ENCODE measurements around the gene PTEN.

Gene PTEN

GRCh38 chr10:87920538-87920937 is 57.1 kb downstream of the PTEN start:
- no peak for DNase-seq (ENCODE audit: low spot score)

- no peak for DNase-seq (ENCODE audit: low spot score)
Observed at GRCh38 chr10:87921931-87922688, 58.7 kb downstream of the PTEN start.

GRCh38 chr10:87923233-87923632 is 59.8 kb downstream of the PTEN start:
- DNase-seq (ENCODE audit: low spot score): no peak

- DNase-seq (ENCODE audit: low spot score): peak; percentile 34
Observed at GRCh38 chr10:87925570-87925969, 62.1 kb downstream of the PTEN start.

GRCh38 chr10:87927091-87927490 is 63.7 kb downstream of the PTEN start:
- DNase-seq (ENCODE audit: low spot score): no peak

- DNase-seq (ENCODE audit: low spot score): no peak
Observed at GRCh38 chr10:87928996-87929395, 65.6 kb downstream of the PTEN start.

GRCh38 chr10:87930141-87930540 is 66.7 kb downstream of the PTEN start:
- DNase-seq (ENCODE audit: low spot score): no peak

- no peak for DNase-seq (ENCODE audit: low spot score)
Observed at GRCh38 chr10:87930934-87931835, 67.8 kb downstream of the PTEN start.

GRCh38 chr10:87931836-87932230 is 68.4 kb downstream of the PTEN start:
- no peak for DNase-seq (ENCODE audit: low spot score)

- no peak for DNase-seq (ENCODE audit: low spot score)
Observed at GRCh38 chr10:87935290-87936141, 72.1 kb downstream of the PTEN start.

- DNase-seq (ENCODE audit: low spot score): no peak
Observed at GRCh38 chr10:87940210-87940609, 76.8 kb downstream of the PTEN start.

GRCh38 chr10:87942884-87943527 is 79.6 kb downstream of the PTEN start:
- no peak for DNase-seq (ENCODE audit: low spot score)

- no peak for DNase-seq (ENCODE audit: low spot score)
Observed at GRCh38 chr10:87945984-87946383, 82.6 kb downstream of the PTEN start.

GRCh38 chr10:87952612-87953011 is 89.2 kb downstream of the PTEN start:
- no peak for DNase-seq (ENCODE audit: low spot score)

GRCh38 chr10:87956055-87956454 is 92.6 kb downstream of the PTEN start:
- no peak for DNase-seq (ENCODE audit: low spot score)

GRCh38 chr10:87957702-87958101 is 94.3 kb downstream of the PTEN start:
- no peak for DNase-seq (ENCODE audit: low spot score)

GRCh38 chr10:87960230-87960629 is 96.8 kb downstream of the PTEN start:
- no peak for DNase-seq (ENCODE audit: low spot score)

GRCh38 chr10:87961314-87961713 is 97.9 kb downstream of the PTEN start:
- DNase-seq (ENCODE audit: low spot score): no peak

GRCh38 chr10:87966459-87966858 is 103.0 kb downstream of the PTEN start:
- no peak for DNase-seq (ENCODE audit: low spot score)

- no peak for DNase-seq (ENCODE audit: low spot score)
Observed at GRCh38 chr10:87973635-87974034, 110.2 kb downstream of the PTEN start.

- no peak for DNase-seq (ENCODE audit: low spot score)
Observed at GRCh38 chr10:87974130-87974529, 110.7 kb downstream of the PTEN start.

GRCh38 chr10:87974769-87975168 is 111.3 kb downstream of the PTEN start:
- no peak for DNase-seq (ENCODE audit: low spot score)

Data from D341Med (cell line).